K562 (cell line): ENCODE measurements around the gene FGFR4. TPM values are rescaled to one million over a fixed set of nuclear protein-coding genes. Genes with fewer than 3 reads are reported as not detected.

Experiments
- ATAC-seq: fragments of 200-7000 bp; cut with Tn5 transposase; 3 replicates; pipeline ENCODE4 v1.9.1; 2020; ENCODE audit warnings: moderate library complexity
- BruUV-seq: library from RNA; stranded (reverse); fragments of 400-500 nt; replicated peaks from 2 replicates; lab custom pipeline; 2021; lab: Mats Ljungman, UMichigan
- CTCF ChIA-PET: fragments of 300-600 bp; formaldehyde crosslinking; extraction: SDS; loops from one replicate; lab custom pipeline; 2021; ENCODE audit warnings: low intra/inter-chr PET ratio; lab: Yijun Ruan, JAX
- POLR2A ChIA-PET: fragments of 300-600, 350-650 bp; sonication (Branson Sonifier 250); formaldehyde crosslinking; extraction: SDS; loops from one replicate; lab custom pipeline; 2021; ENCODE audit warnings: antibody characterized with exemption, inconsistent platforms; lab: Yijun Ruan, JAX
- DNase-seq, 4 experiments: peaks; one replicate each; pipeline versions ENCODE4 v3.0.0 to v3.0.0-alpha.2; 2011 to 2018; ENCODE audit warnings: low spot score in 3 of 4, mixed read lengths in 3 of 4; ENCODE audit errors: extremely low read depth in 1 of 4
- FAIRE-seq: peaks from 2 replicates; lab custom pipeline; 2011; peaks lifted over from hg19 to GRCh38; lab: Jason Lieb, UNC
- H2AFZ ChIP-seq: 2 replicates; pipeline ENCODE4 v1.6.0; 2011; ENCODE audit warnings: low read depth, low read length, control low read depth, inconsistent platforms
- H3K27ac ChIP-seq: fragments of 200-600 bp; 3 replicates; pipeline ENCODE4 v1.8.0; 2011; ENCODE audit warnings: low read depth, mild to moderate bottlenecking, control low read depth, inconsistent platforms, low read length, moderate library complexity, mixed read lengths; ENCODE audit errors: extremely low read depth
- H3K27me3 ChIP-seq, 2 experiments: fragments of 300-600 bp in 1 of 2; 2 replicates in 1 of 2; 3 replicates in 1 of 2; pipeline versions ENCODE4 v1.6.0 to v1.8.0; 2011; ENCODE audit warnings: inconsistent platforms in 2 of 2, low read length in 2 of 2, mild to moderate bottlenecking in 1 of 2, mixed read lengths in 1 of 2, moderate library complexity in 1 of 2; ENCODE audit not compliant: control insufficient read depth in 2 of 2, insufficient read depth in 2 of 2
- H3K36me3 ChIP-seq: fragments of 300-600 bp; 3 replicates; pipeline ENCODE4 v1.8.0; 2011; ENCODE audit warnings: mild to moderate bottlenecking, low read length, inconsistent platforms; ENCODE audit not compliant: control insufficient read depth, insufficient read depth
- H3K4me1 ChIP-seq, 2 experiments: fragments of 200-600 bp in 1 of 2; replicated peaks in 1 of 2; 2 replicates in 1 of 2; 3 replicates in 1 of 2; pipeline versions ENCODE4 v1.5.1 to v1.8.0; 2011; ENCODE audit warnings: inconsistent platforms in 2 of 2, low read length in 2 of 2, mild to moderate bottlenecking in 1 of 2, mixed read lengths in 1 of 2, moderate library complexity in 1 of 2; ENCODE audit not compliant: control insufficient read depth in 2 of 2, insufficient read depth in 2 of 2
- H3K4me2 ChIP-seq: 2 replicates; pipeline ENCODE4 v1.6.1; 2011; ENCODE audit warnings: low read length, control low read depth, inconsistent platforms, mixed read lengths; ENCODE audit not compliant: insufficient read depth
- H3K4me3 ChIP-seq: fragments of 200-600 bp; sonication (generic), shearing (Covaris generic); 2 replicates; pipeline ENCODE4 v1.5.1; 2016; ENCODE audit warnings: control low read depth, inconsistent platforms
- H3K79me2 ChIP-seq: fragments of 200-600 bp; 3 replicates; pipeline ENCODE4 v1.8.0; 2011; ENCODE audit warnings: low read length, inconsistent platforms; ENCODE audit not compliant: control insufficient read depth, insufficient read depth
- H3K9ac ChIP-seq, 2 experiments: 2 replicates each; pipeline versions ENCODE4 v1.6.0 to v1.6.1; 2011; ENCODE audit warnings: low read depth in 2 of 2, low read length in 2 of 2, control low read depth in 1 of 2, inconsistent platforms in 1 of 2, mild to moderate bottlenecking in 1 of 2, mixed read lengths in 1 of 2; ENCODE audit not compliant: insufficient read depth in 1 of 2
- H3K9me1 ChIP-seq: one replicate; pipeline ENCODE4 v1.6.0; 2011; ENCODE audit warnings: inconsistent platforms, mild to moderate bottlenecking, low read length, moderate library complexity; ENCODE audit not compliant: control insufficient read depth, insufficient read depth
- H3K9me3 ChIP-seq: replicated peaks from 2 replicates; pipeline ENCODE4 v1.5.1; 2011; ENCODE audit warnings: low read depth, low read length, inconsistent platforms; ENCODE audit not compliant: control insufficient read depth, insufficient read depth
- H4K20me1 ChIP-seq: replicated peaks from 2 replicates; pipeline ENCODE4 v1.6.1; 2011; ENCODE audit warnings: low read length, inconsistent platforms, mixed read lengths; ENCODE audit not compliant: control insufficient read depth, insufficient read depth
- CBX2 ChIP-seq: fragments of 200-600 bp; sonication (generic); IDR thresholded peaks from one replicate; pipeline ENCODE4 v1.6.1; 2012; ENCODE audit warnings: mild to moderate bottlenecking, low read length, inconsistent platforms; ENCODE audit not compliant: insufficient read depth, poor library complexity, severe bottlenecking
- CHD7 ChIP-seq: fragments of 200-600 bp; sonication (generic); IDR thresholded peaks from one replicate; pipeline ENCODE4 v1.6.1; 2012; ENCODE audit warnings: mild to moderate bottlenecking, low read depth, low read length, inconsistent platforms
- DACH1 ChIP-seq: fragments of 450-650 bp; IDR thresholded peaks from 2 replicates; pipeline ENCODE4 v1.6.1; 2018; ENCODE audit not compliant: partially characterized antibody
- DPF2 ChIP-seq: fragments of 450-650 bp; IDR thresholded peaks from 2 replicates; pipeline ENCODE4 v1.6.1; 2016
- FOXK1 ChIP-seq: sonication (generic); formaldehyde crosslinking; IDR thresholded peaks from 2 replicates; pipeline ENCODE4 v1.8.0; 2022; ENCODE audit warnings: missing genetic modification reagents, mild to moderate bottlenecking, borderline replicate concordance
- JUND ChIP-seq, 2 experiments: IDR thresholded peaks; 2 replicates in 1 of 2; 3 replicates in 1 of 2; pipeline ENCODE4 v1.6.1; 2011; ENCODE audit warnings: borderline replicate concordance in 2 of 2, low read depth in 2 of 2, low read length in 2 of 2, improper control_type of control experiment in 1 of 2, missing biosample characterization in 1 of 2, missing genetic modification characterization in 1 of 2, missing genetic modification reagents in 1 of 2
- MLX ChIP-seq, 2 experiments: fragments of 450-650 bp in 1 of 2; sonication (generic) in 1 of 2; formaldehyde crosslinking; conservative IDR thresholded peaks; 2 replicates each; pipeline versions ENCODE4 v1.4.0 to v1.8.1; 2020 to 2022; ENCODE audit warnings: mild to moderate bottlenecking in 1 of 2, missing genetic modification reagents in 1 of 2
- SRSF3 ChIP-seq: fragments of 200-400 bp; formaldehyde crosslinking; IDR thresholded peaks from 2 replicates; pipeline ENCODE4 v1.6.1; 2016; ENCODE audit warnings: mild to moderate bottlenecking, low read length, moderate library complexity; ENCODE audit not compliant: insufficient read depth
- TAF9B ChIP-seq: fragments of 450-650 bp; IDR thresholded peaks from 2 replicates; pipeline ENCODE4 v1.6.1; 2018; ENCODE audit warnings: mild to moderate bottlenecking; ENCODE audit not compliant: partially characterized antibody
- ZC3H8 ChIP-seq: fragments of 450-650 bp; IDR thresholded peaks from 2 replicates; pipeline ENCODE4 v1.6.1; 2017
- WGBS: fragments of 100-300 bp; shearing (Covaris generic); methylation state at CpG from one replicate; pipeline ENCODE4 v1.1.6; 2016; ENCODE audit warnings: low coverage, mixed read lengths; ENCODE audit not compliant: insufficient coverage; ENCODE audit errors: missing lambda C conversion rate; 5-methylcytosine and 5-hydroxymethylcytosine counted together
- in situ Hi-C: fragments of 300-500 bp; cut with MboI; formaldehyde crosslinking; loops from 4 replicates; pipeline ENCODE4 v1.15.0; 2018; ENCODE audit warnings: inconsistent platforms, mixed read lengths
- intact Hi-C: fragments of 100-400 bp; cut with micrococcal nuclease; formaldehyde crosslinking; loops from 2 replicates; pipeline ENCODE4 v1.14.2; 2022
- polyA plus RNA-seq, 8 experiments: library from polyadenylated mRNA; depleted of rRNA in 4 of 8; stranded (reverse) in 5 of 8; unstranded in 3 of 8; fragments of >200 nt; fragmentation: Nextera tagmentation in 2 of 8; fragmentation: Illumina TruSeq in 1 of 8; extraction: Ambion mirVana in 2 of 8; extraction: Trizol in 1 of 8; gene quantifications; 2 replicates each; pipeline versions ENCODE4 v1.2.1 to v1.2.3, GENCODE V29; 2011 to 2014; ENCODE audit warnings: inconsistent platforms in 1 of 8, missing spikeins in 1 of 8
- total RNA-seq, 7 experiments: library from RNA; depleted of rRNA in 6 of 7; stranded (reverse); fragments of >200 nt in 6 of 7; fragmentation: Illumina TruSeq in 2 of 7; extraction: Trizol in 2 of 7; gene quantifications; 2 replicates each; pipeline versions ENCODE4 v1.2.1 to v1.2.3, GENCODE V29; 2011 to 2021; ENCODE audit warnings: low replicate concordance in 1 of 7

The FGFR4 gene
- total and polyA plus RNA-seq, 9 of the 15 experiments (the other 6 are each of a cell fraction or from before 2014, with no cell fraction given): 0.76 to 35.4 (median 7.5) TPM

GRCh38 chr5:177040814-177041420 is 45.8 kb upstream of the FGFR4 start:
- H3K27me3 ChIP-seq: no peaks in the 10 kb centered on the region
- no peak overlapping the region for H3K27ac ChIP-seq
- 97% methylated on average over 3 of the region's 3 CpGs for WGBS
- peaks cover 71% of the 10 kb centered on the region for H3K36me3 ChIP-seq
- ATAC-seq (no peak), FAIRE-seq (no peak), DNase-seq (no peak)
- H2AFZ ChIP-seq: no peak overlapping the region
- H3K9me3 ChIP-seq: no peaks in the 10 kb centered on the region; the same call in 1 of the 2 replicates
- no peaks in the 10 kb centered on the region for H3K9me1 ChIP-seq
- no peaks in the 10 kb centered on the region; a peak in 1 of 5 replicates for H3K4me1 ChIP-seq
- H3K4me3 ChIP-seq: no peak overlapping the region
- POLR2A ChIA-PET: interaction anchor here (1.6 kb wide), 1 partner anchor 10 kb away, joined by 4 read pairs; no protein-coding TSS in a partner anchor
- no peak overlapping the region for H3K9ac ChIP-seq
- in situ Hi-C loops: no loop called here
- H3K79me2 ChIP-seq: peaks cover 26% of the 10 kb centered on the region
- intact Hi-C loops: no loop called here
- H4K20me1 ChIP-seq: no peaks in the 10 kb centered on the region; the same call in 1 of the 2 replicates
- no peak overlapping the region for H3K4me2 ChIP-seq
- BruUV-seq: no TSS peak
- CTCF ChIA-PET: no interaction called here
- TF ChIP-seq TAF9B (no peak), CBX2 (no peak), ZC3H8 (no peak), DACH1 (no peak), SRSF3 (no peak), MLX (CRISPR knock-in tag; conservative IDR thresholded peaks at IDR 0.05) (no peak), CHD7 (no peak), FOXK1 (CRISPR knock-in tag) (no peak), DPF2 (no peak), JUND (IDR thresholded peaks at IDR 0.05; ENCODE audit: borderline replicate concordance, low read depth, low read length) (no peak), JUND (tag; IDR thresholded peaks at IDR 0.05; ENCODE audit: borderline replicate concordance, low read depth, low read length) (no peak)
